Testis (tissue), 3 donors: ENCODE data around the gene SYN1. TPM values are rescaled to one million over a fixed set of nuclear protein-coding genes. Genes with fewer than 3 reads are reported as not detected.

Source experiments
- DNase-seq: peaks from one replicate; pipeline ENCODE4 v3.0.0-alpha.2; 2019
- H3K27ac ChIP-seq, 2 donors: fragments of 200-600 bp; sonication (generic); one replicate each; pipeline ENCODE4 v1.5.1; 2019
- H3K27me3 ChIP-seq: fragments of 200-600 bp; sonication (generic); one replicate; pipeline ENCODE4 v1.5.1; 2019
- H3K36me3 ChIP-seq: fragments of 200-600 bp; sonication (generic); one replicate; pipeline ENCODE4 v1.5.1; 2017; ENCODE audit warnings: low read depth; ENCODE audit errors: missing control alignments
- H3K4me1 ChIP-seq: fragments of 200-600 bp; sonication (generic); one replicate; pipeline ENCODE4 v1.5.1; 2019
- H3K4me3 ChIP-seq, 2 donors: fragments of 200-600 bp; sonication (generic); one replicate each; pipeline ENCODE4 v1.5.1; 2017 to 2019
- H3K9me3 ChIP-seq: fragments of 200-600 bp; sonication (generic); one replicate; pipeline ENCODE4 v1.5.1; 2017
- POLR2A ChIP-seq: fragments of 450-650 bp; IDR thresholded peaks from one replicate; pipeline ENCODE4 v1.6.1; 2017; ENCODE audit warnings: antibody characterized with exemption, mild to moderate bottlenecking, moderate library complexity
- WGBS, 2 donors: methylation state at CpG; one replicate each; pipeline ENCODE4 v1.1.5; 2018; 5-methylcytosine and 5-hydroxymethylcytosine counted together
- intact Hi-C: fragments of 100-400 bp; cut with DNase I; formaldehyde crosslinking; loops from one replicate; pipeline ENCODE4 v1.15.1; 2023; ENCODE audit warnings: low total_unique reads
- microRNA-seq, 2 donors: library from miRNA; unstranded; fragments of <30 nt; microRNA quantifications; one replicate each; pipeline ENCODE4, GENCODE V29; 2016; ENCODE audit warnings: borderline number of aligned reads in 2 of 2, borderline replicate concordance in 1 of 2
- polyA plus RNA-seq: library from polyadenylated mRNA; stranded (reverse); fragments of 350-450 nt; fragmentation: Illumina TruSeq; extraction: RNeasy Lipid Tissue Mini Kit (QIAGEN cat#74804); gene quantifications from one replicate; pipeline ENCODE4 v1.2.3, GENCODE V29; 2014; ENCODE audit warnings: low read depth, low replicate concordance; ENCODE audit not compliant: insufficient read depth
- small RNA-seq, 2 donors: library from RNA; depleted of rRNA; stranded (forward); fragments of <200 nt; gene quantifications; one replicate each; pipeline ENCODE3, GENCODE V24; 2016
- total RNA-seq, 2 donors: library from RNA; depleted of rRNA; stranded (reverse); fragments of >200 nt; gene quantifications; one replicate each; pipeline ENCODE4 v1.2.3, GENCODE V29; 2016
- TF ChIP-seq, protein P1 (sequence below), 3 experiments: fragments of 450-650 bp in 2 of 3; fragments of 200-600 bp in 1 of 3; sonication (generic) in 1 of 3; IDR thresholded peaks; one replicate each; pipeline ENCODE4 v1.5.1; 2016 to 2019; ENCODE audit warnings: antibody characterized with exemption in 3 of 3, mild to moderate bottlenecking in 2 of 3, moderate library complexity in 1 of 3

Gene SYN1
- total and polyA plus RNA-seq, 3 donors from 2014 or later: 2.8 to 3.5 (median 3.4) TPM

DNA sequence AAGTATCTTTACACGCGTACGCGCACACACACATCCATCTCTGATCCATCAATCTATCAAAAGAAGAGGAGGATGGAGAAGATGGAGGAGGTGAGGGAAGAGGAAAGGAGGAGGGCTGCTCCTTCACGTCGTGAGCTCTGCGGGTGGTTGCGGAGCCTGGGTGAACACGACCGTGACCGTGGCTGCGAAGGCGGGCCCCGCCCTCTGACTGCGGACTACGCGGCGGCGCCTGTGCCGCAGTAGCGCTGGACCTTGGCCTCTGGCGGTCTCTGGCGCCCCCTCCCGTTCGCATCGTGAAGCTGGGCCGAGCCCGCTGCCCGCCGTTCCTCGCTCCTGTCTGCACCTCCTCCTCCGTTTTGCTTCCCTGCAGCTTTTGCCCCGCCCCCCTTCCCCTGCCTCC, 96.4 kb downstream of the SYN1 start:
- Histone ChIP-seq H3K27ac (peak overlapping the region in 1 of 2 donors; percentile 63), H3K36me3 (no peaks in the 10 kb centered on the region), H3K4me3 (peak overlapping the region; percentile 40 to 56), H3K27me3 (no peaks in the 10 kb centered on the region), H3K4me1 (no peaks in the 10 kb centered on the region), H3K9me3 (no peaks in the 10 kb centered on the region)
- intact Hi-C loops: loop anchor here (10.0 kb wide), 1 partner anchor 328 kb away; the partner anchor contains the start of gene UBA1
- peak; percentile 85 for DNase-seq
- 2 to 12% methylated on average over 4 to 18 of the region's 33 CpGs for WGBS, 2 donors
- TF ChIP-seq, protein P1, sequence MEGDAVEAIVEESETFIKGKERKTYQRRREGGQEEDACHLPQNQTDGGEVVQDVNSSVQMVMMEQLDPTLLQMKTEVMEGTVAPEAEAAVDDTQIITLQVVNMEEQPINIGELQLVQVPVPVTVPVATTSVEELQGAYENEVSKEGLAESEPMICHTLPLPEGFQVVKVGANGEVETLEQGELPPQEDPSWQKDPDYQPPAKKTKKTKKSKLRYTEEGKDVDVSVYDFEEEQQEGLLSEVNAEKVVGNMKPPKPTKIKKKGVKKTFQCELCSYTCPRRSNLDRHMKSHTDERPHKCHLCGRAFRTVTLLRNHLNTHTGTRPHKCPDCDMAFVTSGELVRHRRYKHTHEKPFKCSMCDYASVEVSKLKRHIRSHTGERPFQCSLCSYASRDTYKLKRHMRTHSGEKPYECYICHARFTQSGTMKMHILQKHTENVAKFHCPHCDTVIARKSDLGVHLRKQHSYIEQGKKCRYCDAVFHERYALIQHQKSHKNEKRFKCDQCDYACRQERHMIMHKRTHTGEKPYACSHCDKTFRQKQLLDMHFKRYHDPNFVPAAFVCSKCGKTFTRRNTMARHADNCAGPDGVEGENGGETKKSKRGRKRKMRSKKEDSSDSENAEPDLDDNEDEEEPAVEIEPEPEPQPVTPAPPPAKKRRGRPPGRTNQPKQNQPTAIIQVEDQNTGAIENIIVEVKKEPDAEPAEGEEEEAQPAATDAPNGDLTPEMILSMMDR (IDR thresholded peaks at IDR 0.05): peak; percentile 59 to 72 (median 69)
- TF ChIP-seq POLR2A: no peak

Small RNAs within 50 kb of the gene (microRNA-seq; reads per million reads assigned to microRNA genes)
- gene MIR4769: 0 to 0.70 reads per million in 2 donors

Small RNAs within 50 kb of the gene (small RNA-seq; reads per million reads assigned to genes)
- gene MIR4769: 0 reads per million in 2 donors

Other genes with a start within 250 kb of the SYN1 start
- gene ZNF157, start 249.3 kb downstream of the SYN1 start, total RNA-seq: under 1 TPM; 0.63 to 0.68 TPM
- 0.51 TPM for gene ZNF157, start 249.3 kb downstream of the SYN1 start, polyA plus RNA-seq
- gene ZNF41, start 136.6 kb downstream of the SYN1 start, total RNA-seq: 1 to 10 TPM; 8.1 to 8.3 TPM
- 5.2 TPM for gene ZNF41, start 136.6 kb downstream of the SYN1 start, polyA plus RNA-seq
- gene ARAF, start 58.7 kb downstream of the SYN1 start, total RNA-seq: 10 to 100 TPM; 29.8 to 44.3 TPM
- gene ARAF, start 58.7 kb downstream of the SYN1 start, polyA plus RNA-seq: 34.4 TPM
- gene TIMP1, start 37.4 kb downstream of the SYN1 start, total RNA-seq: 100 to 1,000 TPM; 535 to 995 TPM
- 708 TPM for gene TIMP1, start 37.4 kb downstream of the SYN1 start, polyA plus RNA-seq
- gene CFP, start 10.1 kb upstream of the SYN1 start, total RNA-seq: 1 to 10 TPM; 1.9 to 2.8 TPM
- gene CFP, start 10.1 kb upstream of the SYN1 start, polyA plus RNA-seq: 4.4 TPM
- gene ELK1, start 30.7 kb upstream of the SYN1 start, total RNA-seq: 100 to 1,000 TPM; 102 to 114 TPM
- 70.9 TPM for gene ELK1, start 30.7 kb upstream of the SYN1 start, polyA plus RNA-seq
- 10 to 100 TPM; 63.8 to 72.0 TPM for gene UXT, start 39.3 kb upstream of the SYN1 start, total RNA-seq
- 79.9 TPM for gene UXT, start 39.3 kb upstream of the SYN1 start, polyA plus RNA-seq
- gene ZNF81, start 217.0 kb upstream of the SYN1 start, total RNA-seq: 1 to 10 TPM; 4.7 to 6.2 TPM
- 2.8 TPM for gene ZNF81, start 217.0 kb upstream of the SYN1 start, polyA plus RNA-seq